Gastrocnemius medialis (tissue), 4 donors: ENCODE results near the gene ZBTB6. TPM values are rescaled to one million over a fixed set of nuclear protein-coding genes. Genes with fewer than 3 reads are reported as not detected.

Experiments
- ATAC-seq, 2 donors: fragments of 150-250 bp; one replicate each; pipeline ENCODE4 v1.9.1; 2016
- DNase-seq, 2 donors: peaks; one replicate each; pipeline ENCODE4 v3.0.0-alpha.2; 2019
- H3K27ac ChIP-seq, 4 donors: fragments of 200-600 bp; sonication (generic); 1 replicate in 1 of 4; 2 replicates in 3 of 4; pipeline ENCODE4 v1.5.1; 2016 to 2018; ENCODE audit warnings: mild to moderate bottlenecking in 2 of 4, moderate library complexity in 1 of 4
- H3K27me3 ChIP-seq, 3 donors: fragments of 200-600 bp; sonication (generic) in 2 of 3; 1 replicate in 1 of 3; 2 replicates in 2 of 3; pipeline versions ENCODE4 v1.5.1 to v1.6.0; 2016 to 2019; ENCODE audit warnings: mild to moderate bottlenecking in 1 of 3, moderate library complexity in 1 of 3
- H3K36me3 ChIP-seq, 2 donors: fragments of 200-600 bp; sonication (generic) in 1 of 2; one replicate each; pipeline ENCODE4 v1.5.1; 2017 to 2018
- H3K4me1 ChIP-seq, 2 donors: fragments of 200-600 bp; sonication (generic) in 1 of 2; one replicate each; pipeline ENCODE4 v1.5.1; 2016 to 2017; ENCODE audit warnings: mild to moderate bottlenecking in 2 of 2
- H3K4me3 ChIP-seq, 4 donors: fragments of 200-600 bp; sonication (generic) in 3 of 4; 1 replicate in 1 of 4; 2 replicates in 3 of 4; pipeline ENCODE4 v1.5.1; 2016 to 2019; ENCODE audit warnings: mild to moderate bottlenecking in 2 of 4
- H3K9me3 ChIP-seq, 3 donors: fragments of 200-600 bp; sonication (generic) in 2 of 3; 1 replicate in 1 of 3; 2 replicates in 2 of 3; pipeline ENCODE4 v1.5.1; 2016 to 2019
- POLR2A ChIP-seq, 2 donors: fragments of 450-650 bp; IDR thresholded peaks; one replicate each; pipeline ENCODE4 v1.6.1; 2017; ENCODE audit warnings: antibody characterized with exemption in 2 of 2, mild to moderate bottlenecking in 2 of 2, moderate library complexity in 2 of 2
- in situ Hi-C, 4 donors: fragments of 200-750 bp; cut with MboI; loops; one replicate each; pipeline versions ENCODE4 v1.15.0 to v1.8.0; 2017; ENCODE audit warnings: low sequenced_read_pairs in 4 of 4
- intact Hi-C: fragments of 100-400 bp; cut with DNase I; formaldehyde crosslinking; loops from one replicate; pipeline ENCODE4 v1.15.1; 2023; ENCODE audit warnings: low total_unique reads
- total RNA-seq, 4 donors: library from RNA; depleted of rRNA; stranded (reverse); fragments of >200 nt; gene quantifications; one replicate each; pipeline versions ENCODE4 v1.1.0 to v1.2.3, GENCODE V29; 2016
- TF ChIP-seq, protein P1 (sequence below), 5 experiments: fragments of 450-650 bp in 3 of 5; fragments of 200-600 bp in 2 of 5; sonication (generic) in 2 of 5; IDR thresholded peaks in 4 of 5; conservative IDR thresholded peaks in 1 of 5; 1 replicate in 4 of 5; 2 replicates in 1 of 5; pipeline ENCODE4 v1.5.1; 2016 to 2019; ENCODE audit warnings: antibody characterized with exemption in 5 of 5, mild to moderate bottlenecking in 3 of 5, moderate library complexity in 3 of 5

ZBTB6 gene
- total RNA-seq, 4 donors from 2014 or later, result 4.5 to 12.0 (median 7.8) TPM

DNA sequence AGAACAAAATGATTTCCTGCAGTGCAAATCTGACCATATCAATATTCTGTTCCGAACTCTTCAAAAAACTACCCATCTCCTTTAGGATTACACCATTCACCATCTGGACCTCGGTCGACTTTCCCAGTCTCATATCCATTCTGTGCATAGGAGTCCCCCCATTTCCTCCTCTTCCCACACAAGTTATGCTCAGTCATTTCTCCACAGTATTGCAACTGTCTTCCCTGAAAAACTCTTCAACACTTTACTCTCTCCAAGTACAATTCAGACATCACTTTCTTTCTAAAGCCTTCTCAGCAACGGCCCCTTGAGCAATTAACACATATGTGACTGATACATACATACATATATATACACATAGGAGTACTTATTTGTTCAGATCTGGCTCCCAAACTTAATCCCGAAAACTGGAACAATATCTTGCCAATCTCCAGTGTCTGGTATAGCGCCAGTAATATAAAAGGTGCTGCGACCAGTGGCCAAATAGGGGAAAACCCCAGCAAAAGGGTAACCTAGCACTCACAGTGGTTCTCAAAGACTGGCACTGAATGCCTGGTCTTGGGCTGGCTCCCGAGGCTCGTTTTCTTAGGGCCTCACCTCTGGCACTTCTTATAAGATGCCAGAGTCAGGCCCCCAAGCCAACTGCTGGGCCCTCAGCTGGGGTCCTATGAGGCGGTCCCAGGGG lies 17.6 kb upstream of the ZBTB6 start:
- peak in 1 of 2 donors; percentile 33 for ATAC-seq

GRCh38 chr9:122929796-122930354 lies 16.8 kb upstream of the ZBTB6 start:
- DNase-seq (no peak), ATAC-seq (no peak)
- Histone ChIP-seq H3K4me3 (peak overlapping the region in 1 of 4 donors; percentile 96), H3K27me3 (no peaks in the 10 kb centered on the region), H3K36me3 (no peaks in the 10 kb centered on the region), H3K9me3 (no peaks in the 10 kb centered on the region), H3K27ac (no peak overlapping the region), H3K4me1 (peaks cover 41 to 45% of the 10 kb centered on the region in 2 donors)
- in situ Hi-C loops (no loop called here), intact Hi-C loops (loop anchor here (2.0 kb wide), 1 partner anchor 25 kb away; the partner anchor contains the start of gene RC3H2)
- TF ChIP-seq, protein P1, sequence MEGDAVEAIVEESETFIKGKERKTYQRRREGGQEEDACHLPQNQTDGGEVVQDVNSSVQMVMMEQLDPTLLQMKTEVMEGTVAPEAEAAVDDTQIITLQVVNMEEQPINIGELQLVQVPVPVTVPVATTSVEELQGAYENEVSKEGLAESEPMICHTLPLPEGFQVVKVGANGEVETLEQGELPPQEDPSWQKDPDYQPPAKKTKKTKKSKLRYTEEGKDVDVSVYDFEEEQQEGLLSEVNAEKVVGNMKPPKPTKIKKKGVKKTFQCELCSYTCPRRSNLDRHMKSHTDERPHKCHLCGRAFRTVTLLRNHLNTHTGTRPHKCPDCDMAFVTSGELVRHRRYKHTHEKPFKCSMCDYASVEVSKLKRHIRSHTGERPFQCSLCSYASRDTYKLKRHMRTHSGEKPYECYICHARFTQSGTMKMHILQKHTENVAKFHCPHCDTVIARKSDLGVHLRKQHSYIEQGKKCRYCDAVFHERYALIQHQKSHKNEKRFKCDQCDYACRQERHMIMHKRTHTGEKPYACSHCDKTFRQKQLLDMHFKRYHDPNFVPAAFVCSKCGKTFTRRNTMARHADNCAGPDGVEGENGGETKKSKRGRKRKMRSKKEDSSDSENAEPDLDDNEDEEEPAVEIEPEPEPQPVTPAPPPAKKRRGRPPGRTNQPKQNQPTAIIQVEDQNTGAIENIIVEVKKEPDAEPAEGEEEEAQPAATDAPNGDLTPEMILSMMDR (IDR thresholded peaks at IDR 0.05 in 4 of 5, conservative IDR thresholded peaks at IDR 0.05 in 1 of 5), result no peak
- TF ChIP-seq POLR2A (IDR thresholded peaks at IDR 0.05), result no peak

More for the DNA sequence above, 17.6 kb upstream of the ZBTB6 start:
- H3K36me3 ChIP-seq, result no peaks in the 10 kb centered on the region
- peak overlapping the region; percentile 91 to 98 (median 94) for H3K4me3 ChIP-seq
- H3K27ac ChIP-seq, result peak overlapping the region; percentile 86 to 94 (median 90)
- TF ChIP-seq, protein P1 (IDR thresholded peaks at IDR 0.05 in 4 of 5, conservative IDR thresholded peaks at IDR 0.05 in 1 of 5), result peak in 1 of 5 experiments; percentile 7
- TF ChIP-seq POLR2A (IDR thresholded peaks at IDR 0.05), result no peak
- H3K4me1 ChIP-seq, result peaks cover 41 to 45% of the 10 kb centered on the region in 2 donors
- no peak for DNase-seq
- in situ Hi-C loops (no loop called here), intact Hi-C loops (loop anchor here (1.0 to 2.0 kb wide), 3 partner anchors 10 to 26 kb away; partner anchors contain the start of genes RC3H2 and ZBTB6)
- H3K27me3 ChIP-seq, result no peaks in the 10 kb centered on the region
- no peaks in the 10 kb centered on the region for H3K9me3 ChIP-seq

- H3K4me1 ChIP-seq, result peaks cover 5 to 7% of the 10 kb centered on the region in 2 donors
- ATAC-seq (no peak), DNase-seq (no peak)
- no peaks in the 10 kb centered on the region for H3K27me3 ChIP-seq
- intact Hi-C loops, result no loop called here
- no peaks in the 10 kb centered on the region for H3K9me3 ChIP-seq
- no peak for TF ChIP-seq POLR2A (IDR thresholded peaks at IDR 0.05)
- TF ChIP-seq, protein P1 (IDR thresholded peaks at IDR 0.05 in 4 of 5, conservative IDR thresholded peaks at IDR 0.05 in 1 of 5), result no peak
- peaks cover 0 to 14% of the 10 kb centered on the region in 2 donors for H3K36me3 ChIP-seq
- H3K4me3 ChIP-seq, result no peak overlapping the region
- no peak overlapping the region for H3K27ac ChIP-seq
- in situ Hi-C loops, result no loop called here
Observed at GRCh38 chr9:122923947-122924346, 10.8 kb upstream of the ZBTB6 start.

DNA sequence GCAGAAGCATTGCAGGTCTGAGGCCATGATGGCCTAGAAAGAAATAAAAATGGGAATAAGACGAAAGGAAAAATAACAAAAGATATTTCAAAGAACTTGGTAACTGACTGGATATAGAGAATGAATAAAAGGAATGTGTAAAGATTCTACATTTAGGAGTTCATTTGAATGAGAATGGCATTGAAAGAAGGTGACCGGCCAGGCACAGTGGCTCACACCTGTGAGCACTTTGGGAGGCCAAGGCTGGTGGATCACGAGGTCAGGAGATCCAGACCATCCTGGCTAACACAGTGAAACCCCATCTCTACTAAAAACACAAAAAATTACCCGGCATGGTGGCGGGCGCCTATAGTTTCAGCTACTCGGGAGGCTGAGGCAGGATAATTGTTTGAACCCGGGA lies 9.6 kb upstream of the ZBTB6 start:
- Histone ChIP-seq H3K4me3 (no peak overlapping the region), H3K4me1 (no peaks in the 10 kb centered on the region), H3K9me3 (no peaks in the 10 kb centered on the region), H3K36me3 (peaks cover 0 to 14% of the 10 kb centered on the region in 2 donors), H3K27ac (no peak overlapping the region), H3K27me3 (no peaks in the 10 kb centered on the region)
- intact Hi-C loops, result no loop called here
- in situ Hi-C loops, result no loop called here
- DNase-seq (no peak), ATAC-seq (no peak)
- no peak for TF ChIP-seq POLR2A (IDR thresholded peaks at IDR 0.05)
- TF ChIP-seq, protein P1 (IDR thresholded peaks at IDR 0.05 in 4 of 5, conservative IDR thresholded peaks at IDR 0.05 in 1 of 5), result no peak
